Measurements from ENCODE around the gene ANXA6. TPM values are rescaled to one million over a fixed set of nuclear protein-coding genes. Genes with fewer than 3 reads are reported as not detected.
A peak's percentile ranks its signal among the peaks of the same experiment; 100 is the strongest.

The ANXA6 gene
- total and polyA plus RNA-seq, 9 of the 15 experiments (the other 6 are each of a cell fraction or from before 2014, with no cell fraction given), result 0.70 to 13.2 (median 8.3) TPM

- TF ChIP-seq REST (IDR thresholded peaks at IDR 0.05; ENCODE audit: borderline replicate concordance) (peak; percentile 93), REST (CRISPR knock-in tag; IDR thresholded peaks at IDR 0.05; ENCODE audit: low read depth) (no peak), ILF3 (IDR thresholded peaks at IDR 0.05; ENCODE audit: borderline replicate concordance) (no peak), NFYB (IDR thresholded peaks at IDR 0.05; ENCODE audit: extremely low read depth, insufficient read length) (no peak), DEAF1 (CRISPR knock-in tag; IDR thresholded peaks at IDR 0.05) (peak; percentile 93), PATZ1 (CRISPR knock-in tag; IDR thresholded peaks at IDR 0.05; ENCODE audit: borderline replicate concordance) (no peak), FOXK2 (conservative IDR thresholded peaks at IDR 0.05 in 1 of 2, IDR thresholded peaks at IDR 0.05 in 1 of 2; ENCODE audit: low read depth in 2 of 2) (no peak), NRF1 (conservative IDR thresholded peaks at IDR 0.05 in 1 of 2, IDR thresholded peaks at IDR 0.05 in 1 of 2) (no peak), ATF1 (CRISPR knock-in tag; IDR thresholded peaks at IDR 0.05) (no peak), ATF1 (tag; IDR thresholded peaks at IDR 0.05) (0 out of 2 replicates have a peak, but pooled peaks have one; percentile 14), STAT5B (CRISPR knock-in tag; IDR thresholded peaks at IDR 0.05) (no peak), CTBP1 (IDR thresholded peaks at IDR 0.05; ENCODE audit: borderline replicate concordance) (peak; percentile 35; the same call in 1 of the 2 replicates), MCM3 (IDR thresholded peaks at IDR 0.05) (no peak), HOXB6 (CRISPR knock-in tag; IDR thresholded peaks at IDR 0.05; ENCODE audit: borderline replicate concordance) (no peak)
These were observed 7.3 kb upstream of the ANXA6 start (continued) for GRCh38 chr5:151164687-151165392.
